GM12872 (cell line): Measurements from ENCODE around the gene IL17F.

Experiments
- TF ChIP-seq, protein P1 (sequence below): IDR thresholded peaks from 3 replicates; pipeline ENCODE4 v1.5.1; 2011; ENCODE audit warnings: low read depth, mild to moderate bottlenecking, low read length, moderate library complexity; ENCODE audit not compliant: insufficient read depth

IL17F gene

DNA sequence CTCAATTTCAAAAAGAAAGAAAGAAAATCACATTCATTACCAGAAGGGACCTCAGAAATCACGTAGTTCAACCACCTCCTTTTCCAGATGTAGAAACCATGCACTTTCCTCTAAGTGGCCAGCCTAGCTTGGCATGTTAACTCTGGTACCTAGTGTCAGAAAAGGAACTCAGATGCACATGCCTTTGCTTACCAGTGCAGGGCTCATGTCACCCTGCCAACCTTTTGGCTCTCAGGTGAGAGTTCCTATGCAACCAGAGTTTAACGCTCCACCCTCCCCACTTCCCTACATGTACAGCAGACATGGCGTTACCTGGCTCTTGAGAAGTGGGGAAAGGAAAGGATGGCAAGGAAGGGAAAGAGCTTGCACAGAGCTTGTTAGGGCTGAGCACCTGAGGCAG lies 16.3 kb upstream of the IL17F start:
- TF ChIP-seq, protein P1, sequence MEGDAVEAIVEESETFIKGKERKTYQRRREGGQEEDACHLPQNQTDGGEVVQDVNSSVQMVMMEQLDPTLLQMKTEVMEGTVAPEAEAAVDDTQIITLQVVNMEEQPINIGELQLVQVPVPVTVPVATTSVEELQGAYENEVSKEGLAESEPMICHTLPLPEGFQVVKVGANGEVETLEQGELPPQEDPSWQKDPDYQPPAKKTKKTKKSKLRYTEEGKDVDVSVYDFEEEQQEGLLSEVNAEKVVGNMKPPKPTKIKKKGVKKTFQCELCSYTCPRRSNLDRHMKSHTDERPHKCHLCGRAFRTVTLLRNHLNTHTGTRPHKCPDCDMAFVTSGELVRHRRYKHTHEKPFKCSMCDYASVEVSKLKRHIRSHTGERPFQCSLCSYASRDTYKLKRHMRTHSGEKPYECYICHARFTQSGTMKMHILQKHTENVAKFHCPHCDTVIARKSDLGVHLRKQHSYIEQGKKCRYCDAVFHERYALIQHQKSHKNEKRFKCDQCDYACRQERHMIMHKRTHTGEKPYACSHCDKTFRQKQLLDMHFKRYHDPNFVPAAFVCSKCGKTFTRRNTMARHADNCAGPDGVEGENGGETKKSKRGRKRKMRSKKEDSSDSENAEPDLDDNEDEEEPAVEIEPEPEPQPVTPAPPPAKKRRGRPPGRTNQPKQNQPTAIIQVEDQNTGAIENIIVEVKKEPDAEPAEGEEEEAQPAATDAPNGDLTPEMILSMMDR, result no peak

DNA sequence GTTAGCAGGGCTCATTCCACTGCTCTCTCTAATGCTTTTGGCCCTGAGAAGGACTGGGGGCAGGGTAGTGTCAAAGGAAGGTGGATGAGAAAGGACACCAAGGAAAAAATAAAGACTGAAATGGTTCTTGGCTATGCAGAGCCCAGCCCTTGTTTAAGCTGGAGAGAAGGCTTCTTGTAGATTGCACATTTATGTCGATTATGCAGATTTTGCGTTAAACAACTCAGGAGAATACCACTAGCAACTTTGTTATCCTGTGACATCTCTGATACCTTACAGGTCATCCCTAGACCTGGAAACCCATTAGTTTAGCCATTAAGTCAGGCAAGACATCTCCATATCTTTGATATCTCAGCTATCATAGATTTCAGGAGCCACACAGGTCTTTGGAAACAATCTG lies 11.1 kb upstream of the IL17F start:
- TF ChIP-seq, protein P1, result no peak

DNA sequence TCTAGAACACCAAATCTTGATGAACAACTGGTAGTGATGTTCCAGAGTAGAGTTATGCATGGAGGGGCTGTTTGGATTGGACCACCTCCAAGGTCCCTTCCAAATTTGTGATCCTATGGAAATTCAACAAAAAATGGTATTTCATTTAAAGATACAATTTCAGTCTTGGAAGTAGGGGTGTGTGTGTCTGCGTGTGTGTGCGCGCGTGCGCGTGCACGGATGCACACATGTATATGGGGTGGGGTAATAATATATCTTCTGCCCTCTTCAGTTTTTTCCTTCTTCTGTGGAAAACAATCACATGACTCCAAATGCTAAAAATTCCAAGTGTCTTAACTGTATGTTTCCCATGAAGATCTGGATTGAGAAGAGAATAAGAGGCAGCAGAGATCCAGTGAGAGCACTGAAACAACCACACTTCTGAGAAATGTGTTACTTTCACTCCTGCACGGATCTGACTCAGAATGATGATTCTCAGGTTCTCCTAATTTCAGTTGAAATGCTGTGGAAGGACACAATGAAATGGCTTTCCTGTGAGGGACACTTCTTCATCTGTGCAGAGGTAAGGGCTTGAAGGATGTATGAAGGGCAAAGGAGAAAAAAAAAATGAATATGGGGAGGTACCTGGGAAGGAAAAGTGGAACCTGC lies 10.6 kb upstream of the IL17F start:
- TF ChIP-seq, protein P1, result no peak

DNA sequence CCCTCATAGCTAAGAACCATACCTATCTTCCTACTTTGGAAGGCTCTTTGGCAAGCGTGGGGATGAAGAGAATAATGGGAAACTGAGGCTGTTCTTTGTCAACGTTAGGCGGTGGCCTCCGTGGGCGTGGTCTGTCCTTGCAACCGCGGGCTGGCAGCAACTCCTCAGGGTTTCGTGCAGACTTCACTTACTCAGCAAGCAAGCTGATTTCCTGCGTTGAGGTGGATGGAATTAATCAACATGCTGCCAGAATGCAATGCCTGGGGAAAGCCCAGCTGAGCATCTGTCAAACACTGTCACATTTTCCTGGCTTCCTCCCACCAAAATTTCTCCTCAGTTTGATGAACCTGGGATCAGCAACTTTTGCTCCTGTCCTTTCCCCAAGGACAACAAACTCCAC lies 9.2 kb upstream of the IL17F start:
- TF ChIP-seq, protein P1, result no peak

DNA sequence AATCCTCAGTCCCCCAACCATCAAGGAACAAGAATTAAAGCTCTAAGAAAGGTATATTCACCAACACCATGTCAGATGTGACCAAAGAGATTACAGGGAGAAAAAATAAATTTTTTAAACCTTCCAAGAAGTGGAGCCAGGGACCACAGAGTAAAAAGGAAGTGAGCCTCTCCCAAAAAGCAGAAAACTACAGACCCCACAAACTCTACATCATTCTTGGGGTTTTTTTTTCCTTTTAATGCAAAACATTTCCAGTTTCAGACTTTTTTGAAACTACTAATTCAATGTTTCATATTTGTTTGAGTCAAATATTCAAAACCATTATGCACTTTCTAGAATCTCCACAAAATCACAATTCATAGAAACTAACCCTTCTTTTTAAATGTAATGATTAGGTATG lies 6.8 kb upstream of the IL17F start:
- TF ChIP-seq, protein P1, result no peak

DNA sequence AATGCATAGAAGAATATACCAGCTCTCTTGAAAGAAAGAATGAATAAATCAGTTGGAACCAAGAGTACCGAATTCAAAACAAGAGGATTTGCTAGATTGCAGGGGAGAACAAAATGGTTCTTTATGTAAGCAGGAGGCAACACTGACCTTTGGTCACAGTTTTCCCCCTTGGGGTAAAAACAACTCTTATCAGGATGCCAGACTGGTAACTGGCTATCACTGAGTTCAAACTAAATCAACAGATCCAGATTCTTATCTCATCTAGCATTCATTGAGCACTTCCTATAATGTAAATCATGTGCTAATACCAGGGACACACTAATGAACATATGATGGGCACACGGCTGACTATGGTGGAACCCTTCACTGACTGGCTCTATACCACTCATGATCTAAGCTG lies 4.8 kb upstream of the IL17F start:
- TF ChIP-seq, protein P1, result no peak

DNA sequence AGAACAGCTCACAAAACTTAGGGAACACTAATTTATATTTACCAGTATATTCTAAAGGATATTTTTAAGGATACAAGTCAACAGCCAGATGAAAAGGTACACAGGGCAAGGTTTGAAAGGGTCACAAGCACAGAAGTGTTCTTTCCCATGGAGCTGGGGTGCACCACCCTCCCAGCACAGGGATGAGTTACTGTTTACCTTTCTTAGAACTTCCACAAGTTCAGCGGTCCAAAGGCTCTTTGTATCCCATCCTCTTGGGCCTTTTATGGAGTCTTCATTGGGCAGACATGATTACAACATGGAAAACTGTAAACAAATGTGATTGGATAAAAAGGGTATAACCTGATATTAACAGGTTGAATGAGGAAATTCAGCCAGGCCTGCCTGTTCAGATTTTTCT lies 1.1 kb upstream of the IL17F start:
- TF ChIP-seq, protein P1, result no peak
